ENCODE measurements around the gene ARHGEF25.
"Not testable (repeated sequence)": the region's sequence is repeated elsewhere in the genome, so short reads cannot be mapped to it uniquely, and the experiment has no call there.

The ARHGEF25 gene

GRCh38 chr12:57585156-57585555 lies 26.1 kb upstream of the ARHGEF25 start:
- no peak for DNase-seq (ENCODE audit: low read depth)

- DNase-seq (ENCODE audit: low read depth) = no peak
Measured at GRCh38 chr12:57586128-57586527, 25.1 kb upstream of the ARHGEF25 start.

- no peak for DNase-seq (ENCODE audit: low read depth)
Measured at GRCh38 chr12:57586832-57587429, 24.3 kb upstream of the ARHGEF25 start.

- DNase-seq (ENCODE audit: low read depth) = not testable (repeated sequence)
Measured at GRCh38 chr12:57588951-57589610, 22.2 kb upstream of the ARHGEF25 start.

- no peak for DNase-seq (ENCODE audit: low read depth)
Measured at GRCh38 chr12:57590479-57590863, 20.8 kb upstream of the ARHGEF25 start.

GRCh38 chr12:57590864-57591781 lies 20.1 kb upstream of the ARHGEF25 start, which contains the start of gene PIP4K2C:
Gene PIP4K2C, plus strand, starts transcription at chr12:57591192. Its CDS starts 98 bp downstream, at chr12:57591290.
- DNase-seq (ENCODE audit: low read depth) = peak; percentile 60

GRCh38 chr12:57591782-57592325 lies 19.4 kb upstream of the ARHGEF25 start:
- no peak for DNase-seq (ENCODE audit: low read depth)

- DNase-seq (ENCODE audit: low read depth) = no peak
Measured at GRCh38 chr12:57592551-57593165, 18.6 kb upstream of the ARHGEF25 start.

- DNase-seq (ENCODE audit: low read depth) = no peak
Measured at GRCh38 chr12:57593187-57593586, 18.0 kb upstream of the ARHGEF25 start.

GRCh38 chr12:57600395-57600794 lies 10.8 kb upstream of the ARHGEF25 start:
- no peak for DNase-seq (ENCODE audit: low read depth)

GRCh38 chr12:57602544-57602943 lies 8.7 kb upstream of the ARHGEF25 start:
- DNase-seq (ENCODE audit: low read depth) = no peak

GRCh38 chr12:57603324-57603723 lies 7.9 kb upstream of the ARHGEF25 start:
- no peak for DNase-seq (ENCODE audit: low read depth)

GRCh38 chr12:57603815-57604453 lies 7.3 kb upstream of the ARHGEF25 start:
- no peak for DNase-seq (ENCODE audit: low read depth)

- DNase-seq (ENCODE audit: low read depth) = no peak
Measured at GRCh38 chr12:57604454-57604991, 6.7 kb upstream of the ARHGEF25 start, which contains the start of gene DTX3. Gene DTX3, plus strand, starts transcription at chr12:57604824. Its CDS starts 1,694 bp downstream, at chr12:57606518.

GRCh38 chr12:57604992-57605810 lies 6.0 kb upstream of the ARHGEF25 start:
- no peak for DNase-seq (ENCODE audit: low read depth)

GRCh38 chr12:57605811-57606311 lies 5.4 kb upstream of the ARHGEF25 start:
- no peak for DNase-seq (ENCODE audit: low read depth)

- DNase-seq (ENCODE audit: low read depth) = no peak
Measured at GRCh38 chr12:57606399-57606798, 4.8 kb upstream of the ARHGEF25 start.

- DNase-seq (ENCODE audit: low read depth) = no peak
Measured at GRCh38 chr12:57606821-57607220, 4.4 kb upstream of the ARHGEF25 start.

GRCh38 chr12:57607958-57608663 lies 3.1 kb upstream of the ARHGEF25 start:
- no peak for DNase-seq (ENCODE audit: low read depth)

Data from activated gamma-delta T cell treated with anti-CD3 and anti-CD28 coated beads, Interleukin-2, amount 50 U/mL, for 16 hours (primary cell).